ENCODE data around the gene ADAMTSL1.

- TF ChIP-seq POLR2AphosphoS5 (IDR thresholded peaks at IDR 0.05) (no peak), CTCF (IDR thresholded peaks at IDR 0.05) (no peak), EP300 (IDR thresholded peaks at IDR 0.05) (no peak)
Measured at GRCh38 chr9:18492612-18493011, 18.7 kb downstream of the ADAMTSL1 start.

Measured in stomach (tissue), 4 donors.